Measurements from ENCODE around the gene COCH.

DNA sequence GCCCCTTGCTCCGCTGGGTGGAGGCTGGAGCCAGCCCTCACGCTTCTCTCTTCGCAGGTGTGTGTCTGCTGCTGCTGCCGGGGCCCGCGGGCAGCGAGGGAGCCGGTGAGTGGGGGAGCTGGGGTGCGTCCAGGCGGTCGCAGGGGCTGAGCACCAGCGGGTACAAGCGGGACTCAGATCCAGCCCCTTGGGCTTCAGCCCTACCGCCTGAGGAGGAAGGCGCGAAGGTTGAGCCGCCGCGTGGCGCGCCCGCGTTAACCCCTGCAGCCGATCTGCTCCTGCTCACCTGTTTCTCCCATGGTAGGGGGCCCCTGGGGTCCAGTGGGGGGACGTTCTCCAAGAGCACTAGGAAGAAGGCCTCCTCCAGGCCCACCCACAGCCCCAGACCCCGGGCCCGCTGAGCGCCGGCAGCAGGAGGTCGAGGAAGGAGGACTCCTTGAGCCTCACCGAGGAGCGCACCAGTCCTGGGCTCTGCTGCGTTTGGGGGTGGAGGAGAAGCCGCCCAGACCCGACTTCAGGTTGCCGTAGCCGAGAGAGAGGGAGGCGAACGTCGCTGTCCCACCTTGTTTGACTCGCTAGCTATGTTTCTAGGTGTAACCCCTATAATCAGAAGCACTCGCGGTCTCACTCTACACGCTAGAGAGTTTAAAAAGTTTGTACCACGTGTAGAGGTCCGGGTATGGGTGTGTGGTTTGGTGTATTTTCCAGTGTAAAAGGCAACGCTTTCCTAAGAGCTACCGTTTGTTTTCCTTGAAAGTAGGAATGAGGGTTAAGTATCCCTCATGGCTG lies 834 bp downstream of the COCH start:
- no peak for TF ChIP-seq EZH2 (optimal IDR thresholded peaks at IDR 0.05; ENCODE audit: low read depth, low read length)
- TF ChIP-seq, protein P1, sequence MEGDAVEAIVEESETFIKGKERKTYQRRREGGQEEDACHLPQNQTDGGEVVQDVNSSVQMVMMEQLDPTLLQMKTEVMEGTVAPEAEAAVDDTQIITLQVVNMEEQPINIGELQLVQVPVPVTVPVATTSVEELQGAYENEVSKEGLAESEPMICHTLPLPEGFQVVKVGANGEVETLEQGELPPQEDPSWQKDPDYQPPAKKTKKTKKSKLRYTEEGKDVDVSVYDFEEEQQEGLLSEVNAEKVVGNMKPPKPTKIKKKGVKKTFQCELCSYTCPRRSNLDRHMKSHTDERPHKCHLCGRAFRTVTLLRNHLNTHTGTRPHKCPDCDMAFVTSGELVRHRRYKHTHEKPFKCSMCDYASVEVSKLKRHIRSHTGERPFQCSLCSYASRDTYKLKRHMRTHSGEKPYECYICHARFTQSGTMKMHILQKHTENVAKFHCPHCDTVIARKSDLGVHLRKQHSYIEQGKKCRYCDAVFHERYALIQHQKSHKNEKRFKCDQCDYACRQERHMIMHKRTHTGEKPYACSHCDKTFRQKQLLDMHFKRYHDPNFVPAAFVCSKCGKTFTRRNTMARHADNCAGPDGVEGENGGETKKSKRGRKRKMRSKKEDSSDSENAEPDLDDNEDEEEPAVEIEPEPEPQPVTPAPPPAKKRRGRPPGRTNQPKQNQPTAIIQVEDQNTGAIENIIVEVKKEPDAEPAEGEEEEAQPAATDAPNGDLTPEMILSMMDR (IDR thresholded peaks at IDR 0.05; ENCODE audit: low read length), result no peak
- TF ChIP-seq EZH2phosphoT487 (IDR thresholded peaks at IDR 0.05; ENCODE audit: low read length), result no peak

All from MM.1S (cell line).